ENCODE results near the gene RAB7B. TPM values are rescaled to one million over a fixed set of nuclear protein-coding genes. Genes with fewer than 3 reads are reported as not detected.

RAB7B gene
- total RNA-seq, 2 donors from 2014 or later = 0.78 TPM; not detected in 1

DNA sequence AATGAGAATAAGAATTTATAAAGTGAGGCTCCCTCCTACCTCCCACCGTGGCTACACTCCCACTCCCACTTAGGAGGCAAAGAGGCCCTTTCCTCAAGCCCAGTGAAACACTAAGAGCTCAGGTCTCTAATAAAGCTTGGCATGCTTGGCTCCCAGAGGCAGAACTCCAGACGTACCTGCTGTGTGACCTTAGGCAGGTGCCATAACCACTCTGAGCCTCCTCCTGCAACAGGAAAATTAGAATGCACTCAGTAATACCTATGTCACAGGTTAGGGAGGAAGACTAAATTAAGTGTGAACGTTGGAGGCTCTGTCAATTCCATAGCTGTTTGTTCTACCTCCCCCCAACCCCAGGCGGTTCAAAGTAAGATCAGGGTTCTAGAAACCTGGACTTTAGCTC lies 43.4 kb downstream of the RAB7B start:
- Histone ChIP-seq H3K27me3 (no peaks in the 10 kb centered on the region), H3K4me3 (no peak overlapping the region), H3K27ac (no peak overlapping the region), H3K36me3 (replicated peaks in 1 of 2; ENCODE audit: insufficient read depth in 1 of 2, low read depth in 2 of 2) (no peaks in the 10 kb centered on the region), H3K9me3 (no peaks in the 10 kb centered on the region), H3K4me1 (peaks cover 22% of the 10 kb centered on the region)
- 64 to 71% methylated on average over 2 to 4 of the region's 4 CpGs for WGBS, 2 donors
- DNase-seq = no peak
- intact Hi-C loops (cut with DNase I) = loop anchor here (5.0 kb wide), 1 partner anchor 32 kb away; no protein-coding TSS in a partner anchor
- TF ChIP-seq, protein P1, sequence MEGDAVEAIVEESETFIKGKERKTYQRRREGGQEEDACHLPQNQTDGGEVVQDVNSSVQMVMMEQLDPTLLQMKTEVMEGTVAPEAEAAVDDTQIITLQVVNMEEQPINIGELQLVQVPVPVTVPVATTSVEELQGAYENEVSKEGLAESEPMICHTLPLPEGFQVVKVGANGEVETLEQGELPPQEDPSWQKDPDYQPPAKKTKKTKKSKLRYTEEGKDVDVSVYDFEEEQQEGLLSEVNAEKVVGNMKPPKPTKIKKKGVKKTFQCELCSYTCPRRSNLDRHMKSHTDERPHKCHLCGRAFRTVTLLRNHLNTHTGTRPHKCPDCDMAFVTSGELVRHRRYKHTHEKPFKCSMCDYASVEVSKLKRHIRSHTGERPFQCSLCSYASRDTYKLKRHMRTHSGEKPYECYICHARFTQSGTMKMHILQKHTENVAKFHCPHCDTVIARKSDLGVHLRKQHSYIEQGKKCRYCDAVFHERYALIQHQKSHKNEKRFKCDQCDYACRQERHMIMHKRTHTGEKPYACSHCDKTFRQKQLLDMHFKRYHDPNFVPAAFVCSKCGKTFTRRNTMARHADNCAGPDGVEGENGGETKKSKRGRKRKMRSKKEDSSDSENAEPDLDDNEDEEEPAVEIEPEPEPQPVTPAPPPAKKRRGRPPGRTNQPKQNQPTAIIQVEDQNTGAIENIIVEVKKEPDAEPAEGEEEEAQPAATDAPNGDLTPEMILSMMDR (IDR thresholded peaks at IDR 0.05) = no peak
- no peak for TF ChIP-seq POLR2A (IDR thresholded peaks at IDR 0.05)
- no peak for ATAC-seq

DNA sequence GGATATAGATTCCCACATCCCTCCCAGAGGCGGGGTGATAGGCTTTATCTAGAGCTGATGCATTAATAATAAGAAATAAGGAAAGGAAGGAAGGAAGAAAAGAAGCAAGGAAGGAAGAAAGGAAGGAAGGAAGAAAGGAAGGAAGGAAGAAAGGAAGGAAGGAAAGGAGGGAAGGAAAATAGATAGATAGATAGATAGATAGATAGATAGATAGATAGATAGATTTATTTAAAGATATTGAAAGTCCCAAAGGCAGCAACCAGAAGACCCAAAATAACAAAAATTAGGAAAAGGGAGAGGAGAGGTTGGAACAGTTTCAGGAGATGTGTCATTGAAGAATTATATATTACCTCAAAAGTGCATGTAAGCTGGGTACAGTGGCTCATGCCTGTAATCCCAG lies 47.7 kb downstream of the RAB7B start:
- Histone ChIP-seq H3K27ac (peak overlapping the region in 1 of 4 donors; percentile 53), H3K9me3 (no peaks in the 10 kb centered on the region), H3K36me3 (replicated peaks in 1 of 2; ENCODE audit: insufficient read depth in 1 of 2, low read depth in 2 of 2) (no peaks in the 10 kb centered on the region), H3K27me3 (no peaks in the 10 kb centered on the region), H3K4me3 (no peak overlapping the region), H3K4me1 (peaks cover 28% of the 10 kb centered on the region)
- no peak for DNase-seq
- WGBS, 2 donors = 74 to 75% methylated on average over 1 of the region's 1 CpG
- intact Hi-C loops (cut with DNase I) = no loop called here
- no peak for ATAC-seq
- TF ChIP-seq POLR2A (IDR thresholded peaks at IDR 0.05) = no peak
- TF ChIP-seq, protein P1 (IDR thresholded peaks at IDR 0.05) = no peak

DNA sequence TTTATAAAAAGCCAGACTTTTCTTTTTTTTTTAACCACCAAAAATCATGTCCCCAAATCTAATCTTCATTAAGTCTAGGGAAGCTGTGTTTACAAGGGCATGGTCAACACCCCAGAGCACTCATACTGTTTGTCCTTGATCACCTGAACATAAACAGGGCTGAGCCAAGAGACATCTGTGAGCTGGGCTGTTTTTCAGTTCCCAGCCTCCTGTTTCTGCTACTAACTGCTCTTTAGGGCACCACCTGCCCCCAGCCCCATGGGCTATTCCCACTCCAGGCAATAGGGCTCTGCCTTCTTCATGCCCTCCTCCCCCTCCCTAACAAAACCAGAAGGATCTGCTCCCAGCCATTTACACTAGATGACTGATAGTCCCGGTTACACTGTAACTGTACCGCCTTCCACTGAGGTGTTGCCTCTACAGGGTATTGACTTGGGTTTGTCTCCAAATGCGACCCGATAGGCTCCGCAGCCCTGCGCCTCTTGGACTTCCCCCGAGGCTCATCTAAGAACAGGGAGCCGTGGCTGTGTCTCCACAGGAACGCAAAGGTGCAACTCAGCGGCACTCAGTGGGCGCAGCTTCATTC lies 48.3 kb downstream of the RAB7B start:
- peak; percentile 69 for ATAC-seq
- H3K27me3 ChIP-seq = no peaks in the 10 kb centered on the region
- H3K27ac ChIP-seq = peak overlapping the region in 3 of 4 donors; percentile 45 to 53 (median 49)
- peak in 3 of 4 donors; percentile 45 to 60 (median 60) for DNase-seq
- H3K4me1 ChIP-seq = peaks cover 34% of the 10 kb centered on the region
- no peak overlapping the region for H3K4me3 ChIP-seq
- intact Hi-C loops (cut with DNase I) = no loop called here
- TF ChIP-seq POLR2A (IDR thresholded peaks at IDR 0.05) = no peak
- TF ChIP-seq, protein P1 (IDR thresholded peaks at IDR 0.05) = no peak
- 35 to 38% methylated on average over 8 to 11 of the region's 11 CpGs for WGBS, 2 donors
- no peaks in the 10 kb centered on the region for H3K9me3 ChIP-seq
- no peaks in the 10 kb centered on the region for H3K36me3 ChIP-seq (replicated peaks in 1 of 2; ENCODE audit: insufficient read depth in 1 of 2, low read depth in 2 of 2)

DNA sequence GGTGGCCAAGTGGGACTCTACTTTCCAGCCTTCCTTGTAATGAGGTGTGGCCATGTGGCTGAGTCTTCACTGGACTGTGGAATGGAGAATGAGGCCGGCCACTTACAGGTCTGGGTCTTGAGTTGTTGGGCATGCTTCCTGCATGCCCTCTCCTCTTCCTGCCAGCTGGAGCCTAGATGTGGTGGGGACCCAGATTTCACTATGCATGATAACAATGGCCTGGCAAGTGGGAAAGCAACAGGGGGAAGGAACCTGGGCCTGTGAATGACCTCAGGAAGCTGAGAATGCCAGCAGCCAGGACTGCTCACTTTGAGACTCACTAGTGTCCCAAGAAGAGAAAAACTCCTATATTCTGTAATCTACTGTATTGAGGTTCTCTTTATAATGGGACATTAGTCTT lies 51.4 kb downstream of the RAB7B start:
- no peak for TF ChIP-seq POLR2A (IDR thresholded peaks at IDR 0.05)
- TF ChIP-seq, protein P1 (IDR thresholded peaks at IDR 0.05) = no peak
- no peaks in the 10 kb centered on the region for H3K9me3 ChIP-seq
- no peak for ATAC-seq
- peaks cover 46% of the 10 kb centered on the region for H3K4me1 ChIP-seq
- intact Hi-C loops (cut with DNase I) = no loop called here
- DNase-seq = no peak
- H3K4me3 ChIP-seq = no peak overlapping the region
- no peaks in the 10 kb centered on the region for H3K27me3 ChIP-seq
- no peaks in the 10 kb centered on the region for H3K36me3 ChIP-seq (replicated peaks in 1 of 2; ENCODE audit: insufficient read depth in 1 of 2, low read depth in 2 of 2)
- no peak overlapping the region for H3K27ac ChIP-seq
- WGBS, 2 donors = 86% methylated on average over 1 of the region's 1 CpG; no CpG with 5 or more reads in 1 of the 2 donors

All from body of pancreas (tissue), 4 donors.